ENCODE data around the gene EFHD2.
"Not testable (repeated sequence)": the region's sequence is repeated elsewhere in the genome, so short reads cannot be mapped to it uniquely, and the experiment has no call there.

The EFHD2 gene

GRCh38 chr1:15386164-15386749 is 23.4 kb upstream of the EFHD2 start:
- intact Hi-C loops (cut with DNase I) = no loop called here
- peak; percentile 39 to 92 (median 61) for DNase-seq

- intact Hi-C loops (cut with DNase I) = no loop called here
- DNase-seq = no peak
Measured at GRCh38 chr1:15388201-15388880, 21.3 kb upstream of the EFHD2 start.

DNA sequence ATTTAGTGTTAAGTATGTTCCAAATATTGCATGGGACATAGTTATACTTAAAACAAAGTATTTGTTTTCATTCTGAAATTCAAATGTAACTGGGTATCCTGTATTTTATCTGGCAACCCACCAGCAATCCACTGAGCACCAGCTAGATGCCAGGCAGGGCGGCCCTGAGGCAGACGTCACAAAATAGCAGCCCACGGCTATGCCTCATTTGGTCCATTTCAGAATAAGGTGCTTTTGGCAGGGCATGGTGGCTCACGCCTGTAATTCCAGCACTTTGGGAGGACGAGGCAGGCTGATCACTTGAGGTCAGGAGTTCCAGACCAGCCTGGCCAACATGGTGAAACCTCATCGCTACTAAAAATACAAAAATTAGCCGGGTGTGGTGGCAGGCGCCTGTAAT is 19.9 kb upstream of the EFHD2 start:
- intact Hi-C loops (cut with DNase I); DNase-seq: not testable (repeated sequence)

GRCh38 chr1:15390667-15391066 is 19.0 kb upstream of the EFHD2 start:
- intact Hi-C loops (cut with DNase I) = no loop called here
- peak in 1 of 10 donors; percentile 8 for DNase-seq

- intact Hi-C loops (cut with DNase I) = no loop called here
- DNase-seq = peak in 1 of 10 donors; percentile 22
Measured at GRCh38 chr1:15391366-15391765, 18.3 kb upstream of the EFHD2 start.

DNA sequence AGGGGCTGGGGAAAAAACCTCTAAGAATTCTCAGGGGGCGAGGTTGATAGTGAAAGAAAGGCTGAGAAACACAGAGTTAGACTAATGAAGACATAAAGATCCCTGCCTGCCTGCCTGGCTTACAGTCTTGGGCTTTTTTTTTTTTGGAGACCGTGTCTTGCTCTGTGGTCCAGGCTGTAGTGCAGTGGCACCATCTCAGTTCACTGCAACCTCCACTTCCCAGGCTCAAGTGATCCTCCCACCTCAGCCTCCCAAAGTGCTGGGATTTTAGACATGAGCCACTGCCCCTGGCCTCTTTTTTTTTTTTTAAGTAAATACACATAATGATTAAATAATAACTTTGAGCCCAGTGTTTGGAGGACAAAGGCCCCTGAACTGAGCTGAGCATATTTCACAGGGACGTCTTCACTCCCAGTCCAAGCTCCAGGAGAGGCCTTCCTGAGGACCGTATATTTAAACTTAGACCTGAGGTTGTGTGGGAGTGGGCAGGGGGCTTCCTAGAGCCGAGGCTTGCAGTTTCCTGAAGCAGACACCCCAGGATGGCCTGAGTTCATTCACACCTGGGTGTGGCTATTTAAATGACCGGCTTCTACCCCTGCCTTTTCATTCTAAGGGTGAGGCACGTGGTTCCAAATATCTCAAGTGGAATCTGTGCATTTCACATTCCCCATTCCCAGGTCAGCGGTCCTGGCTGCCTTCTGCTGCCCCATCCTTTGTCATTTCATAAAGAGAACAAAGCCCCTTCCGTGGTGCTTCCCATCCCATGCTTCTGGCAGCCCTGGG is 16.0 kb upstream of the EFHD2 start:
- no peak for DNase-seq
- intact Hi-C loops (cut with DNase I) = no loop called here

DNA sequence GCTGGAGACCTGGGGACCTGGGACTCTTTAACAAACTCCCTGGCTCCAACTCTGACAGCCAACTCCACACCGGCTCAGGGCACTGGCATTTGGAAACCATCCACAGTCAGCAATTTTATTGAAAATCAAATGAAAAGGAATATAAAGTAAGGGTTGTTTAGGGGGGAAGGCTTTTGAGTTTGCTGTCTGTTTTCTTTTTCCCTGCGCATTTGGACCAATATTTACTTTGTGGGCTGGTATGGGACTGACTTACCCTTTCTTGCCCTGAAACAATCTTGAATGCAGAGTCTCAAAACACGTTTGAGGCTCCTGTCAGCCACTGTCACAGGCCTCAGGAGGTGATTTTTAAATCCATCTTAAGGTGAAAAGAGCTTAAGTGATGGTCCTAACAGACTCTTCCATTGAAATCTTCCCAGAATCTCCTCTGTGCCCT is 15.4 kb upstream of the EFHD2 start:
- no peak for DNase-seq
- intact Hi-C loops (cut with DNase I) = no loop called here

- DNase-seq = no peak
- intact Hi-C loops (cut with DNase I) = no loop called here
Measured at GRCh38 chr1:15397236-15397635, 12.5 kb upstream of the EFHD2 start.

- no peak for DNase-seq
- intact Hi-C loops (cut with DNase I) = no loop called here
Measured at GRCh38 chr1:15399710-15400109, 10.0 kb upstream of the EFHD2 start.

DNA sequence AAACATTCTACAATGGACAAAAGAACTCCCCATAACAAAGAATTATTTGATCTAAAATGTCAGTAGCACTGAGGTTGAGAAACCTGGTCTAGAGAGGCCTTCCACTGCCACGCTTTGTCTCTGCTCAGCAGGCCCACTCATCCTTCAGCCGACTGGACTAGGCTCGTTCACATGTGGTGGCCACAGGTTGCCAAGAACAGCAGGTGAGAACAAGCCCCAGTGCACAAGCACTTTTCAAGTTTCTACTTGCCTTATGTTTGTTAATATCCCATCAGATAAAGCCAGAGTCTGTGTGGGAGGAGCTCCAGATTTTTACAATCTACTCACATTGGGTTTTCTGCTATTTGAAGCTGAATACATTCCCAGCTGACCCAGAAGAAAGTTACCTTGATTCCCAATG is 9.1 kb upstream of the EFHD2 start:
- intact Hi-C loops (cut with DNase I) = no loop called here
- peak in 1 of 10 donors; percentile 47 for DNase-seq

- DNase-seq = peak in 2 of 10 donors; percentile 45 to 61
- intact Hi-C loops (cut with DNase I) = no loop called here
Measured at GRCh38 chr1:15401391-15402055, 8.2 kb upstream of the EFHD2 start.

- intact Hi-C loops (cut with DNase I) = no loop called here
- peak in 1 of 10 donors; percentile 26 for DNase-seq
Measured at GRCh38 chr1:15402809-15403450, 6.8 kb upstream of the EFHD2 start.

DNA sequence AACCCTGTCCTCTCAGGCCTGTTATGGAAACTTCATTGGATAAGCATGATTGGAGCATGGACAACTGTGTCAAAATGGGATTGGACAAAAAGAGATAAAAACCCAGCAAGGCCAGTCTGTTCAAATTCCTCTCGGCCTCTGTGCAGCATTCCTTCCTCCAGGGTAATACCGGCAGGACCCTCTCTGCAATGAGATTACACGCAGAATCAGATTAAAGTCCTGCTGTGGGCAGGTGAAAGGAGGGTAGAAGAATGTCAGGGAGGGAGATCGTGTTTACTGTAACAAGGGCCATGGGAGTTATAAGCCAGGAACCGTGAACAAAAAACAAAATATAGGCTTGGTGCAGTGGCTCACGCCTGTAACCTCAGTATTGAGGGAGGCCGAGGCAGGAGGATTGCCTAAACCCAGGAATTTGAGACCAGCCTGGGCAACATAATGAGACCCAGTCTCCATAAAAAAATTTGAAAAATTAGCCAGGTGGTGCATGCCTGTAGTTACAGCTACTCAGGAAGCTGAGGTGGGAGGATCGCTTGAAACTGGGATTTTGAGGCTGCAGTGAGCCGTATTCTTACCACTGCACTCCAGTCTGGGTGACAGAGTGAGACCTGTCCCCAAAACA is 5.6 kb upstream of the EFHD2 start:
- no peak for DNase-seq
- intact Hi-C loops (cut with DNase I) = no loop called here

DNA sequence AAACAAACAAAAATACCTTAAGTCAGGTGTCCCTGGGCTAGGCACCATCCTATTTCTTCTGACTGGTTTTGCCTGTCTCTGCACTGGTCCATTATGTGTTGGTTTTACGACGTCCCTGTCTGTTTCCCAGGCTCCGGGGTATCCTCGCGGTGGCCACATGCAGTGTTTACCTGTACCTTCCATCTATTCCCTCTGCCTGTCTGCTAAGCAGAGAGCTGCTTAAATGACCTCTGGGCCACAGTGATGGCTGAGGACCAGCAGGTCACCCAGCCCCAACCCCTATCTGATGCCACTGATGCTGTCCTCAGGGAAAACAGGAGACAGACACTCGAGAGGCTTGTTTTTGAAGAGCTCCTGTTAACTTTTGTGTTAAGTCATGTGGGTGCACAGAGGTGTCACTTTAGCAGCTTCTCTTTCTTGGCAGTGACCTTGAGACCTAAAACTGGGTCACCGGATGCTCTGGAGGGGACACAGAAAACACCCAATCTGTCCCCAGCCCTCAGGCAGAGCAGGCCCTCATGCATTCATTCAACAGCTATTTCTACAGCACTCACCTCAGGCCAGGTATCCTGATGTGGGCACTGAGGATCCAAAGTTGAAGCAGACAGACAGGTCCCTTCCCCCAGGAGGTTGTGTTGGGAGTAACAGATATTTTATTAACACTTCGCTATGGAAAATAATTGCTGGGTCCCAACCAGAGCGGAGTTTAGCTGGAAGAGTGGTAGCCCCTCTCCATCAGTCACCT is 4.4 kb upstream of the EFHD2 start:
- intact Hi-C loops (cut with DNase I) = no loop called here
- DNase-seq = peak in 1 of 10 donors; percentile 27

DNA sequence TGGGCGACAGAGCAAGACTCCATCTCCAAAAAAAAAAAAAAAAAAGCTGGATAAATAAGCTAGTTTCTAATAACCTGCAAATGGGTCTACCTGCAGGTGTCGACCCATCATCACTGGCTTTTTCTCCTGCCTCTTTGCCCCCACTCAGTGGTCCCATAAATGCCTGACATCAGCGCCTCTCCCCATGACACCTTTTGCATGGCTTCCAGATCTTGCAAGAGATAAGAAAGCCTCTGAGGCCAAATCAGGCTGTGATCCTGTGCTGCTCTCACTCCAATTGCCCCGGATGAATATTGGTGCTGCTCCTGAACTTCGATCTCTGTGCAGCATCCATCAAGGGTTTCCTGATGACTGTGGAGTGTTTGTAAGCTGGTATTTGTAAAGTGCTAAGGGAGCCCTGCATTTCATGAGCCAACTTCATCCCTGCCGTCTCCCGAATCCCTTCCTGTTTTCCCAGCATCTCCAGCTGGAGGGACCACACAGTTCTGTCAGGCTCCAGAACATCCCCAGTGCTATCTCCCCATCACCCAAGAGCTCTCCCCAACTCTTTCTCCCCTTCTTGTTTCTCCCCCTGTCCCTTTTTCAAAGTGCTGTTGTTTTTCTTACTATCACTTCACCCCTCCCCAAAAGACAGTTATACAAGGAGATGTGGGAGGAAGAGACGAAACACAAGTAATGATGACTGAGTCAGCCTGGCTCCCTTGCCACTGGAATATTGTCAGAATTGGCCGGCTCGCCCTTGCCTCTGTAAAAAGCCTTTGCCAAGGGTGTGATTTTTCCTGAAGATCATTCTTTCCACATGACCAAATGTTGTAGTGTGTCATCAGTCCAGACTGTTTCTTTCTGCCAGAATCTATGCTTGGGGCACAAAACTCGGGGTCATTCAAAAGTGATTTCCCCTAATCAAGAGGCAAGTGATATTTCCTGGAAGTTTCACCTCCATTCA is 2.8 kb upstream of the EFHD2 start:
- intact Hi-C loops (cut with DNase I) = no loop called here
- DNase-seq = peak in 3 of 10 donors; percentile 79 to 90 (median 85)

DNA sequence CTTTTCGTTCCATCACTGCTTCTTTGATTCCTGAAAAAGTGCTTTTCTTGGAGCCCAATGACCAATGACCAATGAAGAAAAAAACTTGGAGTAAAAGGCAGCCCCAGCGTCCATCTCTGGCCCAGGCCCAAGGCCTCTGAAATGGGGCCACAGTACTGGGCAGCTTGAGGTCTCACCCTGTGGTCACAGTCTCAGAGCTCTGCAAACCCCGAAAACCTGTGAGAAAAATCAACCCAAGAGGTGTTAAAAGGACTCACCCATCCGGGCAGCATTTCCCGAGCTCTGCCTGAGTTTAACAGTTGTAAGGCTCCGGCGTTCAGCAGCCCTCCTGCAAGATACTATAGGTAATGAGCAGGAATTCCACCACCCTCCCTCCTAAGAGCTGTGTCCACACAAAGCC is 2.1 kb upstream of the EFHD2 start:
- intact Hi-C loops (cut with DNase I) = no loop called here
- no peak for DNase-seq

- intact Hi-C loops (cut with DNase I) = no loop called here
Measured at GRCh38 chr1:15408890-15409387, 749 bp upstream of the EFHD2 start.

More at GRCh38 chr1:15408890-15409387, 749 bp upstream of the EFHD2 start:
- peak in 1 of 10 donors; percentile 53 for DNase-seq

Measured in posterior cingulate gyrus (tissue), 11 donors.